Effector CD4-positive, alpha-beta T cell (primary cell): ENCODE results near the gene COPZ1.

Source experiments
- DNase-seq: peaks from one replicate; pipeline ENCODE4 v3.0.0-alpha.2; 2020

COPZ1 gene

DNA sequence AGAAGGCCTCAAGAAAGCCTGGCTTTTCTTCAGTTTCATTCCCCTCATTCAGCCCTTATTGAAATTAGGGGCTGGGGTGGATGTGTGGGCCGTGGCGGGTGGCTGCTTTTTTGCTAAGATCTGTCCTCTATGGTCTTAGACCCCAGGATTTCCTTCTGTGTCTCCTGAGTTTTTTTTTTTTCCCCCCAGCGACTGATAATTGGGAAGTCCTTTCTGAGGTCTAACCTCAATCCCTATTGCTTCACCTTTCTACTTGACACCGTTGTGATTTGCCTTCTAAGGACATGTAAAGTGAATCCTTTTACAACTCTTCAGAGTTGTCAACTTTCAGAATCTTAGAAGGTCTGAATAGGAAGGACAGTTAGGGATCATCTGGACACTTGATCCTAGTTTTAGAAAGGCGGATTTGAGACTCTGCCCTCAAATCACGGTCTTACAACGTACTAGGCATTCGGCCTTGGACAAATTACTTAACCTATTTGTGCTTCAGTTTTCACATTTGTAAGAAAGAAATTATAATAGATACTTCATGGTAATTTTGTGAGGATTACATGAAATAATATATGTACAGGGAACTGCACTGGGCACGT lies 34.9 kb downstream of the COPZ1 start:
- DNase-seq, result no peak

DNA sequence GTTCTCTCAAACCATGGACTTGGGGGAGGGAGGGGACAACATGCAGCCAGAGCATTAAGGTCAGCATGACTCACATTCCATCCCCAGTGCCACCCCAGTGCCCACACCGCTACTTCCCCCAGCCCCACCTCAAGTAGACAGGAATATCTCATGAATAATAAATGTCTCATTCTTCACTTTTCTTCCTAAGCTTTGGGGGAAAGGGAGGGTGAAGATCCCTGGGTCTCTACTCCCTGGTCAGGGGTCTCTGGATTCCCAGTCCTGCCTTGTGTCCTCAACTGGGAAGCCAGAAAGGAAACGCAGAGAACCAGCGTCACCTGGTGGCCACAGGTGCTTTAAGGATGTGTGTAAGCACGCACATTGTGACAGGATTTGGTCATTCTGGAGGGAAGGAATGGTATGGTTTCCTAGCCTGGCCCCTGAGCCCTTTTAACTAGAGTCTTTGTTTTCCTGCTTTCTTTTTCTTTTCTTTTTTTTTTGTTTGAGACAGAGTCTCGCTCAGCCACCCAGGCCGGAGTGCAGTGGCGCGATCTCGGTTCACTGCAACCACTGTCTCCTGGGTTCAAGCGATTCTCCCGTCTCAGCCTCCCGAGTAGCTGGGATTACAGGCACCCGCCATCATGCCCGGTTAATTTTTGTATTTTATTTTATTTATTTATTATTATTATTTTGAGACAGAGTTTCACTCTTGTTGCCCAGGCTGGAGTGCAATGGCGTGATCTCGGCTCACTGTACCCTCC lies 36.0 kb downstream of the COPZ1 start:
- DNase-seq, result peak; percentile 41

DNA sequence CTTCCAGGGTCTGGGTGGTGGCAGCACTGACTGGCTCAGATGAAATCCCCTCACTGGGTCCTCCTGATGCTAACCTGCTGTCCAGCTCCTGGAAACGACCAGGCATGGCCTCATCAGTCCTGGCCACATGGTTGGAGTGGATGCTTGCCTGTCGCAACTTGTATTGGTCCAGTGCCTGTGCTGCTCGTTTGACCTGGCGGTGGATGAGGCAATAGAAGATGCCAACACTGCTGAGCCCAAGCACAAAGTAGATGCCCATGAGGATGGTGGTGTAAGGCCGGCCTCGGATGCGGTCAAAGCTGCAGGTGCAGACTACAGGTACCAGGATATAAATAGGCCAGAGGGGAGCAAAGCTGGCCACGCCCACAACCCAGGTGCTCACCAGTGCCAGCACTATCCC lies 38.1 kb downstream of the COPZ1 start:
- DNase-seq, result no peak

DNA sequence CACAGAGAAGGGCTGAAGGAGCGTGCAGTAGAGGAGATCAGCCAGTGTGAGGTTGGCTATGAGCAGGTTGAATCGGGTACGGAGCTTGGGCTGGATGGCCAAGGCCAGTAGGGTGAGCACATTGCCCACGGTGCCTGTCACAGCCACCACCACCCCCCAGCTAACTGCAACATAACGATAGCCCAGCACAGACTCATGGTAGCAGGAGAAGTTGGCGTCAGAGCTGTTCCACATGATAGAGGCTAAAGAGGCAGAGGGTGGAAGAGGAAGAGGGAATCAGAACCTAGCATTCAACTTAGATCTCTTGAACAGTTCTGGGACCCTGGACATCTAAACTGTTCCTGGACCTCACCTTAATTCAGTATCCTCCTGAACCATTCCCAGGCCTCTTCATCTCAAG lies 38.7 kb downstream of the COPZ1 start:
- DNase-seq, result no peak

DNA sequence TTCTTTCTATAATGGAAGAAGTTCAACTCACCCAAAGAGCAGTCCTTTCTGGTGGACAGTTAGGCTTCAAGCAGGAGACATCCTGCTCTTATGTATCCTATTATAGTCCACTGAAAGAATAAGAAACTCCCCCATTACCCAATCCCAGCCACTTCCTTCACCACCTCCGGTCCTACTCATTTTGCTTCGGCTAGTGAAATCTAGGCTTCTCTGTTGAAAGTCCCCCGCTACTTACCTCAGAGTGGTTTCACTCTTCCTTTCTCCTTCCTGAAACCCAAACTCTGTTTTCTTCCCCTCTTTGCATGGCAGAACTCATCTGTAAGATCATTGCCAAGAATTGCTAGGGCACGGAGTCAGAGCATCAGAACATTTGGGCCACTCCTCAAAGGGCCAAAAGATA lies 39.5 kb downstream of the COPZ1 start, which contains the start of gene GPR84:
GPR84 (minus strand) TSS at position 74 of the 400 bp plus-strand sequence. CDS start 635 bp downstream, outside the sequence.
- no peak for DNase-seq

DNA sequence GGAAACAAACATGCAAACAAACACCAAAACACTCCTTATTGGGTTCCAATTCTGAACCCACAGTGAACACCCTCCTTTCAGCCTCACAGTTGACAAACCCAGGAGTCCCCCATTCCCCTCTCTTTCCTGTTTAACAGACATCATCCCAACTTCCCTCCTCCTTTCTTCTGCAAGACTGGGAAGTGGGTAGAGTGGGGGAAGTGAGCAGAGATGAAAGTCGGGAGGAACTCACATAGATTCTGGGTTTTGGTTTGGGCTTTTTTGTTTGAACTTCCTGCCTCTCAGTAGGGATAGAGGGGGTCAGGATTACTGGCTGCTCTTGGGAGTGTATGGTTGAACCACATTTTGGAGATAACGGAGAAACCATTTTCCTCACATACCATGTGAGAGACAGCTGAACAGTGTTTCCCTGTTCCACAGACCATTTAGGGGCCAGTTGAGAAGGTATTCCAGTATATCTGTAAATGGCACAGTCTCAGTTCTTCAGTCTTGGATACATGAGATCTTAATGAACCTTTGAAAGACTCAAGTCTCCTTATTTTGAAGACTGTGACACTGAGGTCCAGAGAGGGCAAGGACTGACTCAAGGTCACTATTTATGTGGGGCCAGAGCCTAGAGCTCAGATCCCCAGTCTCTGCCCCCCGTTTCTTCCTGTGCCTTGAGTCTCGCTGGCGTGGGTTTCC lies 43.2 kb downstream of the COPZ1 start:
- DNase-seq, result no peak

DNA sequence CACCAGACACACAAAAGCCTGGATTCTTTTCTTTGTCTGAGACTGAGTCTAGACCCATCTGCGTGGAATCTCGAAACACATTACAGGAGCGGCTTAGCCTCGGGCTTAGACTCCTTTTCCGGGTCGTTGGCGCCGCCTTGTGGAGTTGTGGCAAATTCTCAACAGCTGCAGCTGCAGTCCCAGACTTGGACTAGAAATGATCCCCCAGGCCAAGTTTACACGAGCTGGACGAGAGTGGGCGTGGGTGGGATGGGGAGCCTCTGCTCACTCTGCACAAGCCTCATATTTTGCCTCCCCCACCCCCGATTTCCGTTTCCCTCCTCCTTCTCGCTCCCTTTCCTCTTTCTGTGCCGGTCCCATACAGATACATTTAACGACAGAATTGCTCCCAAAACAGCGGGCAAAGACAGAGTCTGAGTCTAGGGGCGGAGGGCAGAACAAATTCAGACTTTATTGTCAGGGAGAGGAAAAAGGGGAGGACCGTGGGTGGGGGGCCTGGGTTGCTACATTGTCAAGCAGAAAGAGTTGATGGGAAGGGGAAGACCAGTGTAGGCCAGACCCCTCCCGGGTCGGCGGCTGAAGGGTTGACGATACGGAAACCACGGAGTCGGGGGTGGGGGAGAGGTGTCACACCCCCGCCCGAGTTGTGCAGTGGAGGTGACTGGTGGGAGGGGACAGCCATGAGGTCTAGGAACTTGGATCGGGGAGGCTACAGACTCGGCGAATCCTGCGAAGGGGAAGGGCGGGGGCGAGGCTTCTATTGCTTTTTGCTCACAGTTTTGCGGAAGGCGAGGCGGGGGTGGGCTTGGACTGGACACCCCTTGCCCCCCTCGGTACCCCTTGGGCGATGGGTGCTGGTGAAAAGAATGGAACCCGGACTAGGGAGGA lies 44.0 kb downstream of the COPZ1 start:
- peak; percentile 90 for DNase-seq

DNA sequence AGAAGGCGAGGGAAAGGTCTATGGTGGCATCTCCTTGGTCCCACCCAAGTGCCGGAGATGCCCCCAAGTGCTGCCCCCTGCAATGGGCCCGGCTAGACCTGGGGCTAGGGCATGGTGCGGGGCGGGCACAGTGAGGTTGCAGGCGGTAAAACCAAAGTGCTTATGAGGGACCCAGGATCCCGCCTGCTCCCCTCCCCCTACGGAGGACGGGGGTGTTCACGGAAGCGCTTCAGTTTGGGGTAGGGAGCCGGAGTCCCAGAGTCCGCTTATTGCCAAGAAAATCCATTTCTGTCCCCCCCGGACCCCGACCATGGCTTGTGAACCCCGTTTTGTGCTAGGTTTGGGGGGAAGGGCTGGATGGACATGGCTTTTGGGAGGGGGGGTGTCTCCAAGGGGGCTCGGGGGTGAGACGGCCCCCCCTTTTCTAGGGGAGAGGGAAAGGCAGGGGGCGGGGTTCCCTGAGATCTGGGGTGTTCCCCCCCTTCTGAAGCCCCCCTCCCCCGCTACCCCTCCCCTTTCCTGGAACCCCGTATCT lies 44.7 kb downstream of the COPZ1 start:
- DNase-seq, result no peak

DNA sequence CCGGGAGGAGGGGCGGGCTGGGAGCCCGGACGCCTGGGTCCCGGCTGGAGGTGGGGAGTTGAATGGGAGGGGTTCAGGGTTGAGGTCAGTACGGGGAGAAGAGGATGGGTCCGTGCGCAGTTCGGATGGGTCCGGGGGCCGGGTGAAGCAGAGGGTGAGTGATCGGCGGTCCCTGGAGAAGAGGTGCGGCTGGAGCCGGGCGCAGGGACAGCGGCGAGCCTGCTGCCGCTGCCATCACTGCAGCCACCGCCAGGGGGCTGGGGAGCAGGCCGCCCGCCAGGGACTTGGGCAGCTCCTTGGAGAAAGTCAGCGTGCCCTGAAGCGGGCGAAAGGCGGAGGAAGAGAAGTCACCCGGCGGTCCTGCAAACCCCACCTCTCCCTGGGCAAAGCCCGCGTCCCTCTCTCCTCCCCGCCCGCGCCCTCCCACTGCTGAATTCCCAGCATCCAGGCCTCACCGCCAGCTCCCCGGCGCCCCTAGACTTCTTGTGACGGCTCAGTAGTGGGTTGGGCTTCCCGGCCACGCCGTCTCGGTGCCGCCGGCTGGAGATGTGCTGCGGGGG lies 45.3 kb downstream of the COPZ1 start:
- no peak for DNase-seq

DNA sequence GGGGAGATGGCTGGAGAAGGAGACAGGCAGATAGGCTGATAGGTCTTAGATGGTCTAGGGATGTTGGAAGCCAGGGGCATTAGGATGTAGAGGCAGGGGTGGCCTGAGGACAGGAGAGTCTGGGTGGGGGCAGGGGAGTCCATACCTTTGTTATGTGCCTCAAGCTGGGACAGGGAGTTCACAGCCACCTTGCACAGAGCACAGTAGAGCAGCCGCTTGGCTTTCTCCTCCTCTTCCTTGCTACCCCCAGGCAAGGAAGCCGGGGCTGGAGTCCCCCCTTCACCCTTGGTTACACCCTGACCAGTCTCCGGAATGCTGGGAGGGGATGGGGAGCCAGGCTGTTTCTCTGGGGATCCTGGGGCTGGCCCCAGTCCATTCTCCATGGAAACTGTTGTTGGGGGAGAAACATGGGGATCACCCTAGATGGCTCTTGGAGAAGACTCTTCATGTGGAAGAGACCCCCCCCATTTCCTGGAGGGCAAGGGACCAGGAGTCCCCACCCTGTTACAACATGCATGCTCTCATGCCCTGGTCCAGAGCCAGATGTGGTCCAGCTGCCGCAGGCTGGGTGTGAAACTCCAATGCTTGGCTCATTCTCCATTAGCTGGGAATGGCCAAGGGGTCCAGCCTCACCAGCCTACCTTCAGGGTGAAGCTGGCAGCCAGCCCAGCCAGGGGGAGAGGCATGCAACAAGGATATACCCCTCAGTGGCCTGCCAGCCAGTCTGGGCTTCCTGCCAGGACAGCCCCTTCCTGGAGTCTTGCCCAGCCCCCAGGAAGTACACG lies 46.6 kb downstream of the COPZ1 start:
- DNase-seq, result no peak

DNA sequence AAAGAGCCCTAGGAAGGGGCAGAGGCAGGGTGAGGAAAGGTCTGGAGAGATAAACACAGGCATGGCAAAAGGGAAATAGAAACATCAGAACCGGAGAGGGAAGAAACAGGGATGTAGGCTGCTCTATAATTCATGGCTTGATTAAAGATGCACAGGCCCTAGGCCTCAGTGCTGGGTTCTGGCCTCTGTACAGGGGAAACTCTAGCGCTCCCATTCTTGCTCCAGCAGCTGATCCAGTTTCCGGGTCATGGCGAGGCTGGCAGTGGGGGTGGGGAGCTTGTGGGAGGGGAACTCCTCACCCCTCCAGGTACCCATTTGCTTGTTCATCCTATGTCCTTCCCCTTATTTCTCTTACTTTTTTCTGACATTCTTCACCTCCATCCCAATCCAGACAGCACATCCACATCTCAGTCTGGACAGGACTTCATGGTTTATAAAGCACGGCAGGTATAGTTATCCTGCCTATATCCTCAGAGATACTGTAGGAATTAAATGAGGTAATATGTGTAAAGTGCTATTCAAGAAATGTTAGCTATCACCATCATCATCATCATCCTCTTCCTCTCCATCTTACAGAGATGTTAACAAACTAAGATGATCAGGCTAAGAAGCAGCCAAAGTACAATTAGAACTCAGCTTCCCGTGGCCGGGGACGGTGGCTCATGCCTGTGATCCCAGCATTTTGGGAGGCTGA lies 47.3 kb downstream of the COPZ1 start:
- no peak for DNase-seq

DNA sequence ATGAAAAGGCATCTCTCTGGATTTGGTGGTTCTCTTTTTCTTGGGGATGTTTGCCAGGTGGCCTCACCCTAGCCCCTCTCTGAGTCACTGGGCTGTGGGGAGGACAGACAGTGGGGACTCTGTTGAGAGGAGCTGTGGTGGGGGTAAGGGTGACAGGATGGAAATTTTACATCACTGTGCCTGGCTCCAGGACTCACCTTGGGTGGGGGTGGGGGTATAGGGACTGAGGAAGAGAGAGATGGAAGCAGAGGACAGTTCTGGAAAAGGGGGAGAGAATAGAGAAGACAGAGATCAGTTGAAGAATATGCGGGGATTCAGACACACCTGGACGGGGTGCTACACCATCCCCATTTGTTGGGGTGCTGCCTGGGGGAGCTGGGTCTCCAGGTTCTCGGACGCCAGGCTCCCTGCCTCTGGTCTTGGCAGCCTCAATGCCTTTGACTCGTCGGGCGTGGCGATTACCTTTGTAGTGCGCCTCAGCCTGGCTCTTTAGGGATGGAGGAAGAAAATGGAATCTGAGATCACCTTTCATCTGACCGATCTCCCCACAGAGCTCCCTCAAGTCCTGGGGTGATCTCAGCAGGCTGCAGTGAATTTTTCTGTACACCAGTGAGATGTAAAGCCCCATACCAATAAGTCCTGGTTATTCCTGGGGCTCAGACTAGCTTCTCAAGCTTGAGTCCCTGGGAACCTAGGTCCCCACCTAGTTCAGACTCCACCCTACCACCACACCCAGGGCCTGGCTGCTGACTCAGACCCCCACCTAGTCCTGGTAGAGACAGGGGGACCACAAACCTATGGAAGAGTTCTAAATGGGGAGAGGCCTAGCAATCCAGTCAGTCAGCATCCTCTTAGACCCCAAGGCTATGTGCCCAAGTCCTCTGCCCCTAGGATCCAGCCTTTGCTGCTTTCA lies 49.0 kb downstream of the COPZ1 start:
- DNase-seq, result no peak

DNA sequence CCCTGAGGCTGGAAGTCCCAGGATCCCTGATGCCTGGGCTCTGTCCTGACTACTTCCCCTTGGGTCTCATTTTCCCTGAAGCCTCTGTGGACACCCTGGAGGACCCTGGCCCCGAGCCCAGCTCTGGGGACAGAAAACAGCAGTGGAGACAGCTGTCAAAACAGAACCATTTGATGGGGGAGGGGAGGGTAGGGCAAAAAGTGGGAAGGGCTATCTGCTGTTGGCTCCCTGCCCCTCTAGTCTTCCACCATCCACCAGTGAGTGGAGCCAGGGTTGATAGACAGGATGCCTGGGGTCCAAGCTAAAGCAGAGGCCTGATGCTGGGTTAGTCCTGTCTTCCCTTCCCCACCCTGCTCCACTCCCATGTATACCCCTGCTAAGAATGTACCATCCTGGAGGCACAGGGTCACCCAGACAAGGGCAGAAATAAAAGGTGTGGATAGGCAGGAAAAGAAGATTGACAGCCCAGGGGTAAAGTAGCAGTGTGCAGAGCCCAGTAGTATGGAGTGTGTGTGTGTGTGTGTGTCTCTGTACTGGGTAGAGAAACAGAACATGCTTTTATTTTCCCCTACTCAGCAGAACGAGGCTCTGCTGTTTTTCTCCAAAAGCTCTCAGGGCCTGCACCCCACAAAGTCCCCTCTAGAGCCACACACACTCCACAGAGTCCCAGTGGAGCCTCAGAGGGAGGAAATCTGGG lies 49.8 kb downstream of the COPZ1 start:
- DNase-seq, result no peak

DNA sequence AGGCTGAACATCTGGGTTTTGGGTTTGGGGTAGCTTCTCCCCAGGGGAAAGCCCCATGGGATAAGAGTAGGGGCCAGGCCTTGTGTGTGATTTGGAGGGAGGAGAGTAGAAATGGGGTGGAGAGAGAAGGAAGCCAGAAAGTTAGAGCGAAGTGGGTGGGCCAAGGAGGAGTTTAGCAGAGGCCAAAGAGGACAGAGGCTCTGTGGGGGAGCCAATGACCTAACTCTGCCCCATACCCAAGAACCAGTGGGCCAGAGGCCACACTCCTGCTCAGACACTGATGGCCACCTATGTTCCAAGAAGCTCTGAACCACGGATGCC lies 50.3 kb downstream of the COPZ1 start:
- DNase-seq, result no peak

DNA sequence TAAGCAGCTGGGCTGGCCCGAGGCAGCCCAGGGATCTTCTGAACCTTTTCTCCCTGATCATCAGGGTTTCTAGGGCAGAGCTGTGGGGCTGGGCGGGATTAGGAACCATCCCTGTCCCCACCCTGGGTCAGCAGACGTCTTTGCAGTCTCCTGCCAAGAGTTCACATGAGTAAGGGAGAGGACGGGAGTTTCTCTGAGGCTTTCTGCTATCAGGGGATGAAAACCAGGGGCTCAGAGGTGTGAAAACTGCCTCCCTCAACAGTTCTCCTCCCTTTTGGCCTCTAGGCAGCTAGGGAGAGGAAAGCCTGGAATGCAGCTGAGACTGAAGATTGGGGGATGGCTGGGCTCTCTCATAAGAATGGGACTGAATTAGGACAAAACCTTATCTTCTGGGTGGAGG lies 51.7 kb downstream of the COPZ1 start:
- no peak for DNase-seq

DNA sequence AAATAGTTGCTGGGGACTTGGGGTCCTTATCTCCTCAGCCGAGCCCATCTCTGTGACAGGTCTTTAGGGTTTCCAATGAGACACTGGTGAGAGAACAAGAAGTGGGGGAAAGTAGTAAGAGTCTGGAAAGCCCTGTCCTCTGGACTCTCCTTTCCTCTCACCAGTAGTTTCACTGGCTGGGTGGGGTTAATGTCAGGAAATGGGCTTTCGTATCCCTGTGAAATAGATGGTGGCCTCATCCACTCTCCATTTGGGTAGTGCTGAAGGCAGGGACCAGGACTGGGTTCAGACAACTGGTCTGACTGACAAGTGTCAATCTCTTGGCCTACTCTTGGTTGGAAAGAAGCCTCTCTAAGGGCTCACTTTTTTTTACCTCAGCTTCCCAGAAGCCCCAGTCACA lies 52.1 kb downstream of the COPZ1 start:
- DNase-seq, result no peak

DNA sequence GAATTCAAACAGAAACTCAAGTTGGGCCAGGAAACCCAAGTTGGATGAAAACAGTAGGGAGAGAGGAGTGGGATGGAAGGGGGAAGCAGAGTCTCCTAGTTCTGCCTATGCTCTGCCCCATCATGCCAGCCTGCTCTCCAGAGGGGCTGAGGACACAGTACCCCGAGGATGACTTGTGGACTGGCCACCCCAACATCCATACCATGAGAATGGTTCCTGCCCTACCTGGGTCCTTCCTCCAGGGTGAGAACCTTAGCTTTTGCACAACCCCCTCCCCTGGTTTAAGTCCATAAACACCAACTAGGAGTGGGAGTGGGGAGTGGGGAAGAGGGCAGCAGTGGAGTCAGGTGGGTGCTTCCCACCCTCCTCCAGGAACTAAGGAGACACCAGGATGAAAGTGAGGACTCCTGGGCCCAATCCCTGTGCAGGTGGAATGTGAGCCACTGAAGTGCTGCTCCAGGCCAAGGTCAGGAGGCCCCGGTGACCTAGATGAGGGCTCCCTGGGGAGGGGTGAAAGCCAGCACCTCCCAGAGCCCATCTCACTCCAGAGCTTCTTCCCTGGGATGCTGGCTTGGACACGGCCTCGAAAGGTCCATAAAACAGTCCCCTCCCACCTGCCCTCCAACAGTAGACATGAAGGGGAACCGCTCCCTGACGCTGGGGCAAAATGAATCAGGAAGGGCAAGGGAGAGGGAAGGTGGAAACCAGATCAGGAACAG lies 53.0 kb downstream of the COPZ1 start:
- no peak for DNase-seq

DNA sequence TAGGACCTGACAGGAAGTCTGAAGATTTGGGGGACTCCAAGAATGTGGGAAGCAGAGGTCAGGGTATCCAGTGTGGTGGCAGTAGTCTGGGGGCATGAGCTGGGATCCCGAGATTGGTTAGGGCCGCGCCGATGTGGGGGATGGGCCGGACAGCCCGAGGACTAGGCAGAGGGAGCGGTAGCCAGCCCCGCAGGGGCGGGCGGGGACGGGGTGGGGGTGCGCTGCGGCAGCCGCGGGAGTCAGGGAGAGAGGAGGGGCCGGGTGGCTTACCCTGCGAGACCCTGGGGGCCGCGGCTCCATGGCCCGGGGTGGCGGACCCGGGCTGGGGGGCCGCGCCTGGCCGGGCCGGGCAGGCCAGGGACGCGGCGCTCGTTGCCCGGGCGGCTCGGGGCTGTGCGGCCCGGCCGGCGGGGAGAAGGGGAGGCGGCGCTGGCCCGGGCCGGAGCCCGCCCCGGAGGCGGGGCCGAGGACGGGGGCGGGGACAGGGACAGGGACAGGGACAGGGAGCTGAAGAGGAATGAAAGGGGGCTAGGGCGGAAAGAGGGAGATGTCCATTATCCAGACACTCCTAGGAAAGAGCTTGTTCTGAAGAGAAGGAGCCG lies 54.0 kb downstream of the COPZ1 start:
- DNase-seq, result no peak
